ENCODE measurements around the gene CFAP61. TPM values are rescaled to one million over a fixed set of nuclear protein-coding genes. Genes with fewer than 3 reads are reported as not detected.

The CFAP61 gene
- total RNA-seq, 1 donor from 2014 or later: 5.6 TPM

DNA sequence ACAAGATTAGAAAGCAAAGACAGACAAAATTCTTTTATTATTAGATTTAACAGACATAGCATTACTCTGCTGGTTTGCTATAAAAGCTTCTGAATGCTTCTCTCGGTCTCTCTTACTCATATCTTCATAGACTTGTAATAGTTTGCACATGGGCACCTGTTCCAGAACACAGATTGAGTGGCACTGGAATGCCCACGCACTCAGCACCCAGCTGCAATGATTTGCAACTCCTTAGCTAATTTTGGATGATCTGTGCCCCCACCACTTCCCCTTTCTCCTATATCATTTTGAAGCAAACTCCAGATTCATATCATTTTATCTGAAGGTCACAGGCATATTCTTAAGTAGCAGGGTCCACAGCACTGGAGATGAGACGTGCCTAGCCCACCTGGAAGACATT lies 148.8 kb downstream of the CFAP61 start:
- peaks cover 28% of the 10 kb centered on the region for H3K4me1 Mint-ChIP-seq (ENCODE audit: unreplicated experiment)

DNA sequence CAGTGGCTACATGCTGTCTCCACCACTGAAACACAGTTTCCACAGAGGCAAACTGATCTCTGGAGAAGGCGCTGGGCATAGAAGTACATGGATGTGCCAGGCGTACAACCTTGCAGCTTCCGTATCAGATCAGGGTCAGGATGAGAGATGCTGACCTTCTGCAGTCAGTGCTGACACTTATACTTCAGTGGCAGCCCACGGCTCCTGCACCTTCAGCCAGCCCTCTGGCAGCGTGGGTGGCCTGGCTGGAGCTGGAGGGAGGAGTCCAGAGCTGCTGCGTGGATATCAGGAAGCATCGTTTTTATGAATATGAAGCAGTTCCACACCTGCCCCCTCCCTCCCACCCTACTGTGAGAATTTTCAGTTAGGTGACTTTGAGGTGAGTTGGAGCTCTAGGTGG lies 149.3 kb downstream of the CFAP61 start:
- H3K4me1 Mint-ChIP-seq (ENCODE audit: unreplicated experiment): peaks cover 28% of the 10 kb centered on the region
- H3K27me3 Mint-ChIP-seq: peaks cover 46% of the 10 kb centered on the region
- DNase-seq (ENCODE audit: extremely low spot score, unreplicated experiment): no peak
- peaks cover 3% of the 10 kb centered on the region for H3K36me3 Mint-ChIP-seq
- H3K27ac Mint-ChIP-seq: no peak overlapping the region
- H3K4me3 Mint-ChIP-seq: no peak overlapping the region
- TF ChIP-seq CTCF (conservative IDR thresholded peaks at IDR 0.05): no peak
- no peaks in the 10 kb centered on the region for H3K9me3 Mint-ChIP-seq

More for the DNA sequence above, 148.8 kb downstream of the CFAP61 start:
- H3K27ac Mint-ChIP-seq: no peak overlapping the region
- H3K27me3 Mint-ChIP-seq: peaks cover 48% of the 10 kb centered on the region
- no peaks in the 10 kb centered on the region for H3K9me3 Mint-ChIP-seq
- TF ChIP-seq CTCF (conservative IDR thresholded peaks at IDR 0.05): no peak
- no peak overlapping the region for H3K4me3 Mint-ChIP-seq
- no peak for DNase-seq (ENCODE audit: extremely low spot score, unreplicated experiment)
- H3K36me3 Mint-ChIP-seq: peaks cover 3% of the 10 kb centered on the region

- H3K4me1 Mint-ChIP-seq (ENCODE audit: unreplicated experiment): peaks cover 32% of the 10 kb centered on the region
- no peak overlapping the region for H3K4me3 Mint-ChIP-seq
- no peaks in the 10 kb centered on the region for H3K9me3 Mint-ChIP-seq
- H3K27ac Mint-ChIP-seq: no peak overlapping the region
- no peak for TF ChIP-seq CTCF (conservative IDR thresholded peaks at IDR 0.05)
- no peak for DNase-seq (ENCODE audit: extremely low spot score, unreplicated experiment)
- H3K36me3 Mint-ChIP-seq: no peaks in the 10 kb centered on the region
- peaks cover 41% of the 10 kb centered on the region for H3K27me3 Mint-ChIP-seq
These were observed 150.4 kb downstream of the CFAP61 start for GRCh38 chr20:20202768-20203167.

DNA sequence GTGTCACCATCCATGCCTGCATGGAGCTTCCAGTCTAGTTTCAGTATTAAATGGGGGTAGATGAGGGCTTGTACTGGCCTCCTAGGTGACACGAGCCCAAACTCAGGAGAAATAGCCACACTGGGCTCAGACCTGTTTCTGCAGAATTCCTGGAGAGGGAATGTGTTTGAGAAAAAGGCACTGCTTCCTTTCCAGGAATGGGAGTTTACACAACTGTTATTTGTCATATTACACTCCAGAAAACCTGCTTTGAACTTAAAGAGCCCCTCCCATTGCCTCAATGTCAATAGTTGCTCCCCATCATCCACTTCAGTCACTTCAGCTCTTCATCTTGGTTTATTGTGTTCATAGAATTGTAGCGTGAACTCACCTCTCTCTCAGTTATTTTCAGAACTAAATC lies 151.5 kb downstream of the CFAP61 start:
- H3K27me3 Mint-ChIP-seq: peaks cover 36% of the 10 kb centered on the region
- H3K4me3 Mint-ChIP-seq: no peak overlapping the region
- H3K36me3 Mint-ChIP-seq: no peaks in the 10 kb centered on the region
- no peak overlapping the region for H3K27ac Mint-ChIP-seq
- DNase-seq (ENCODE audit: extremely low spot score, unreplicated experiment): no peak
- peaks cover 27% of the 10 kb centered on the region for H3K4me1 Mint-ChIP-seq (ENCODE audit: unreplicated experiment)
- no peak for TF ChIP-seq CTCF (conservative IDR thresholded peaks at IDR 0.05)
- H3K9me3 Mint-ChIP-seq: no peaks in the 10 kb centered on the region

DNA sequence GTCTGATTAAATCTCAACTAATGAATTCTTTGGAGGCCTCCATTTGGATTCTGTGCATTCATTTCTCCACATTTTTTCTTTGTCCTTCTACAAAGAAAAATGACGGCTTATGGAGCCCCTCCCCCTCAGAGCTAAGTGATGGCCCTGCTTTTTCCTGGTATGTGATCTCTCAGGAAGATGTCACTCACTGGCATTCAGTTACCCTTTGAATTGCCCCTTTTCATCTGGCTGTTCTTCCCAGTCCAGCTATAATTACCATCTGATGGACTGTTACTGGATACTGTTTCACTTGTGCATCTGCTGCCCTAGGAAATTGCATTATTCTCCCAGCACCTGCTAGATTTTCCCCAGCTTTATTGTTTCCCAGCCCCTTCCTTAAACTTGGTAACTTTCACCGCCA lies 151.9 kb downstream of the CFAP61 start:
- no peak for TF ChIP-seq CTCF (conservative IDR thresholded peaks at IDR 0.05)
- H3K27me3 Mint-ChIP-seq: peaks cover 34% of the 10 kb centered on the region
- DNase-seq (ENCODE audit: extremely low spot score, unreplicated experiment): no peak
- no peak overlapping the region for H3K4me3 Mint-ChIP-seq
- no peaks in the 10 kb centered on the region for H3K9me3 Mint-ChIP-seq
- no peaks in the 10 kb centered on the region for H3K36me3 Mint-ChIP-seq
- H3K27ac Mint-ChIP-seq: no peak overlapping the region
- peaks cover 23% of the 10 kb centered on the region for H3K4me1 Mint-ChIP-seq (ENCODE audit: unreplicated experiment)
